CD4-positive, alpha-beta T cell treated with Interleukin-12 subunit alpha and Interleukin-12 subunit beta, for 1 hour (primary cell): ENCODE measurements around the gene SPAG17.
A peak's percentile ranks its signal among the peaks of the same experiment; 100 is the strongest.
"Not testable (repeated sequence)": the region's sequence is repeated elsewhere in the genome, so short reads cannot be mapped to it uniquely, and the experiment has no call there.

ENCODE experiments used
- DNase-seq: peaks from one replicate; pipeline ENCODE4 v3.0.0-alpha.2; 2020

The SPAG17 gene

GRCh38 chr1:117967477-117967876, 217.6 kb downstream of the SPAG17 start:
- DNase-seq = no peak

- DNase-seq = no peak
Observed at GRCh38 chr1:117964290-117965038, 220.6 kb downstream of the SPAG17 start.

GRCh38 chr1:117959364-117959763, 225.7 kb downstream of the SPAG17 start:
- no peak for DNase-seq

GRCh38 chr1:117952386-117952785, 232.6 kb downstream of the SPAG17 start:
- no peak for DNase-seq

GRCh38 chr1:117942293-117942692, 242.7 kb downstream of the SPAG17 start:
- no peak for DNase-seq

GRCh38 chr1:117933769-117934168, 251.3 kb downstream of the SPAG17 start:
- no peak for DNase-seq

GRCh38 chr1:117932576-117932975, 252.5 kb downstream of the SPAG17 start:
- no peak for DNase-seq

GRCh38 chr1:117930484-117930883, 254.5 kb downstream of the SPAG17 start:
- peak; percentile 2 for DNase-seq

- no peak for DNase-seq
Observed at GRCh38 chr1:117930173-117930447, 254.9 kb downstream of the SPAG17 start.

GRCh38 chr1:117929343-117930172, 255.5 kb downstream of the SPAG17 start, which contains the start of the genes GDAP2 and WDR3:
Gene GDAP2, minus strand, starts transcription at chr1:117929621. Its CDS starts 9,264 bp downstream, at chr1:117920357.
Gene WDR3, plus strand, starts transcription at chr1:117929739. Its CDS starts 3,581 bp downstream, at chr1:117933320.
- peak; percentile 96 for DNase-seq

- peak; percentile 57 for DNase-seq
Observed at GRCh38 chr1:117928881-117929342, 256.1 kb downstream of the SPAG17 start.

- DNase-seq = no peak
Observed at GRCh38 chr1:117925981-117926380, 259.0 kb downstream of the SPAG17 start.

GRCh38 chr1:117922717-117923116, 262.3 kb downstream of the SPAG17 start:
- DNase-seq = not testable (repeated sequence)

- no peak for DNase-seq
Observed at GRCh38 chr1:117921991-117922390, 263.0 kb downstream of the SPAG17 start.

GRCh38 chr1:117919376-117919775, 265.7 kb downstream of the SPAG17 start:
- no peak for DNase-seq

- no peak for DNase-seq
Observed at GRCh38 chr1:117911051-117911450, 274.0 kb downstream of the SPAG17 start.

- no peak for DNase-seq
Observed at GRCh38 chr1:117905019-117905418, 280.0 kb downstream of the SPAG17 start.

GRCh38 chr1:117904485-117904884, 280.5 kb downstream of the SPAG17 start:
- no peak for DNase-seq
